Activated T-cell treated with anti-CD3 and anti-CD28 coated beads for 48 hours (primary cell): ENCODE results near the gene GUCY2C.

Source experiments
- DNase-seq: peaks from one replicate; pipeline ENCODE4 v3.0.0-alpha.2; 2020; ENCODE audit warnings: low read depth

The GUCY2C gene

GRCh38 chr12:14681625-14682024 lies 14.8 kb downstream of the GUCY2C start:
- no peak for DNase-seq

DNA sequence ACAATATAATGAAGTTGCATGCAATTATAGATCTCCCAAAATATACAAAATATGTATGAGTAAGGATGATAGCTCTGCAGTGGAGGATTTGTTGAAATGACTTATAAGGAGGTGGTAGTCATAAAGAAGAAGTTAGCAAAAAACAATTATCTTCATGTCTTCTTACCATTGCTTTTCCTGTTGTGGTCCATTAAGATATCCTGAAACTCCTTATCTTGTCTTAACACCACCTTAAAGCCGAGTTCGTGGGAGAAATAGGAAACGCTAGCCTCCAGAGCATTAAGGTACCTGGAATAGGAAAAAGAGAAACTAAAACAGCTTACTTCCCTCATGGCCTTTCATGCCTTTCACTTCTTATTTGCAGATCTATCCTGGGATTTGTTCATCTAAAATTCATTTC lies 15.2 kb downstream of the GUCY2C start:
- DNase-seq, result no peak

GRCh38 chr12:14678547-14679150 lies 17.8 kb downstream of the GUCY2C start:
- DNase-seq, result no peak

DNA sequence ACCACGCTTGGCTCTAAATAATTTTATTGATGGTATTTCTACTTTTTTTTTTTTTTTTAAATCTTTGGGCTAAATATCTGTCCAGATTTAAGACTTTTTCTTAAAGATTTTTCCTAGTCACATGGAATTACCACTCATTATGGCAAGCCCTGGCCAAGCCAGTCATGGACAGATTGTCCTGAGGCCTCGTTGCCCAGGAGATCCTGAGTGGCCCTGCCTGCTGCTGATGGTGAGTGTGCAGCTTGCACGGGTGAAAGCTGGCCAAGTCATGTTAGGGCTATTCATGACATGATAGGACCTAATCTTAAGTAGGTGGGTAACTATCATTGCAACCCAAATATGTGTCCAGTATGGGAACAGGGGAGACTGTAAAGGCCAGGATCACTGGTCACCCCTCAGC lies 27.8 kb downstream of the GUCY2C start:
- DNase-seq, result no peak

DNA sequence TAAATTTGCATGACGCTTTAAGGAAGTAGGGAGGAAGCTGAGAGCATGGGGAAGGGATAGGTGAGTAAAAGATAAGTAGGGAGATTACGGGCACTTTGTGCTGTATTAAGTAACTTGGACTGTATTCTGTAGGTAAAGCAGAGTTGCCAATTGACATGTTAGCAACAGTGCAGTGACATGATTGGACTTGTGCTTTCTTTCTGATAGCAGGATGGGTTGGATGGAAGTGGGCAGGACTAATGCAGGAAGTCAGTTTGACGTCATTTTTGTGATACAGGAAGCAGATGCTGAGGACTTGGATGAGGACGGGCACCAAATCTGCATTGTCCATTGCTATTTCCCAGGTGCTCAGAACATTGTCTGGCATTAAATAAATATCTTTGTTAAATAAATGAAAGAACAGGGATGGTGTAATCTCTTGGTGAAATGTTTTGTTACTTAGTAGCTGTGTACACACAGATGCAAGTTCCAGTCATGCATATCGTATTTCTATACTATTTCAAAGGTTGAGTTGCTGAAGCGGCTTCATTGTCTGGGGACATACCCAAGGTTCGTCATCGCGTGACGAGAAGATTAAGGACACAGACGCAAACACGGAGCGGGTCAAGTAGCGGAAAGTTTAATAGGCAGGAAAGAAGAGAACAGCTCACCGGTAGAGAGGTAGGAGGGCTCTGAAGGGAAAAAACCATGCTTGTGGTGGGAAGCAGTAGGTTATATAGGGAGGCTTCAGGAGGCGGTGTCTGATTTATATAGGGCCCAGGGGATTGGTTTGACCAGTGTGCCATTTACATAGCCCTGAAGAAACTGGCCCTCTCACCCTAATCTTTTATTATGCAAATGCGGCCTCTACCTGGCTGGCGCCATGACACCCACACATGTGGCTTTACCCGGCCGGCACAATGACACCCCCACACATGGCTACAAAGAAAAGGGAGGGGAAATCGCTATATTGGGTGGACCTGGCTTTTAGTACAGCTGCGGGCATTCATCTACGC lies 30.7 kb downstream of the GUCY2C start:
- DNase-seq, result no peak

- no peak for DNase-seq
Observed at GRCh38 chr12:14664434-14665023, 31.9 kb downstream of the GUCY2C start.

DNA sequence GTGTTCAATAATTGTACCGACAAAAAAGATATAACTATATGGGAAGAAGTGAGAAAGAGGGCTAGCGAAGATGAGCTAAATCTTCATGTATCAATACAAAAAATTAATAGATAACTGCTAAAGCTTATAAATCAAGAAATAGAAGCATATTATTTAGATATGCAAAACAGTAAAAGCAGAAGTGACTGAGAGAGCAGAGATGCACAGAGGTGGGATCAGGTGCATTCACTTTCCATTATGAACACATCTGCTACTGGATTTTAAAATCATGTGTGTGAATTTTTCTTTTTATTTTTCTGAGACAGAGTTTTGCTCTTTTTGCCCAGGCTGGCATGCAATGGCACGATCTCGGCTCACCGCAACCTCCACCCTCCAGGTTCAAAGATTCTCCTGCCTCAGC lies 33.4 kb downstream of the GUCY2C start:
- no peak for DNase-seq

DNA sequence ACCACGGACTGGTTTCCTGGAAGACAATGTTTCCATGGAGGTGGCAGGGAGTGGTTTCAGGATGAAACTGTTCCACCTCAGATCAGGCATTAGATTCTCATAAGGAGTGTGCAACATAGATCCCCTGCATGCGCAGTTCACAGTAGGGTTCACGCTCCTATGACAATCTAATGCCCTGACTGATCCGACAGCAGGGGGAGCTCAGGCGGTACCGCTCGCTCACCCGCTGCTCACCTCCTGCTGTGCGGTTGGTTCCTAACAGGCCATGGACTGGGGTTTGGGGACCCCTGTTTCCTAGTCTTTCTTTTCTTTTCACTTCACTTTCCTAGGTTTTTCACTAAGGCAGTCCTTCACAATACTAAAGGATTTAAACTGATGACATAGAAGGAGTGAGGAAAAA lies 39.6 kb downstream of the GUCY2C start:
- DNase-seq, result no peak

- no peak for DNase-seq
Observed at GRCh38 chr12:14655284-14655683, 41.1 kb downstream of the GUCY2C start.

DNA sequence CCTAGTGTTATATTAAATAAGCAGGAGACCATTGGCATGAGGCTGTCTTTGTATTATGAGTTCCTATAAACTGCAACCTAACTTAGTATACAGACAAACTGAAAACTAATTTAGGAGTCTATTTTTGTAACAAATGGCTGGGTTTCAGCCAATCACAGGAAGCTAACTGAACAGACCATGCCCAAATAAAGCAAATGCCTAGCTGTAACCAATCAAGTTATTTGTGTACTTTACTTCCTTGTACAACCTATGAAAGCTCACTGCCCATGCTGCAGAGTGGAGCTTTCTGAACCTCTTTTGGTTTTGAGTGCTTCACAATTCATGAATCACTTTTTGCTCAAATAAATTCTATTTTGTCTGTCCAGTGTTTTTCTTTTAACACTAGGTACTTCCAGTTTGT lies 41.6 kb downstream of the GUCY2C start:
- no peak for DNase-seq

DNA sequence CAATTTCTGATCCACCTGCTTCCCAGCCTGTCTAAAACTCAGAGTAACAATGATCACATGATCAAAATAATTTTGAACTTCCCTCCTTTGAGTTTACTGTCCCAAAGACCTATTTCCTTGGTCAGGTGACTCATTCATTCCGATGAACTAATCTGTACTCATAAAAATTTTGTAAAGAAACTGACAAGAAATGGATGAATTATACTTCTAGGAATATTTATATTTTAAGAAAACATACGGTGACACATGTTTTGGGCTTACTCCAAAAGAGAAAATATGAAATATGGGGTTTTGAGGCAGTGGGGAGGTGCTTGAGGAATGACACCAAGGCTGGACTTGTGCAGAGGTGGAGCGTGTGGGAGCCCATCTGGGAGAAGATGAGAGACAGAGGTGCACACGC lies 42.0 kb downstream of the GUCY2C start:
- DNase-seq, result no peak

- no peak for DNase-seq
Observed at GRCh38 chr12:14652483-14652882, 43.9 kb downstream of the GUCY2C start.

- DNase-seq, result no peak
Observed at GRCh38 chr12:14651371-14651770, 45.0 kb downstream of the GUCY2C start.

DNA sequence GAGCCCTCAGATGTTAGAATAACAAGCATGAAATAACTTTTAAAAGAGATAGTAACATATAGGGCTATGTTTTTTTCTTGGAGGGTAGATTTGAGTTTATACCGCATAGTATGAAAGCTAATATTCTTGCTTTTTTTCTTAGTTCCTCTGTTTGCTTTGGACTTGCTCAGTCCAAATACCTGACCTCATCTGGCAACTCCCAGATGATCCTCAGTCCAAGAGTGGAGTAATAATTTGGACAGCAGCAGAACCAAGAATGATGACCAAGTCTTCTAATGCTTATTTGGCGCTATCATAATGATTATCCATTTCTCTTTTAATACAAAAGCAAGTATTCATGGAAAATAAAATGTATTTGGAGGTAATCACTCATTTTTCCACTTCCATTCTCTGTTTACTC lies 45.6 kb downstream of the GUCY2C start:
- DNase-seq, result no peak

DNA sequence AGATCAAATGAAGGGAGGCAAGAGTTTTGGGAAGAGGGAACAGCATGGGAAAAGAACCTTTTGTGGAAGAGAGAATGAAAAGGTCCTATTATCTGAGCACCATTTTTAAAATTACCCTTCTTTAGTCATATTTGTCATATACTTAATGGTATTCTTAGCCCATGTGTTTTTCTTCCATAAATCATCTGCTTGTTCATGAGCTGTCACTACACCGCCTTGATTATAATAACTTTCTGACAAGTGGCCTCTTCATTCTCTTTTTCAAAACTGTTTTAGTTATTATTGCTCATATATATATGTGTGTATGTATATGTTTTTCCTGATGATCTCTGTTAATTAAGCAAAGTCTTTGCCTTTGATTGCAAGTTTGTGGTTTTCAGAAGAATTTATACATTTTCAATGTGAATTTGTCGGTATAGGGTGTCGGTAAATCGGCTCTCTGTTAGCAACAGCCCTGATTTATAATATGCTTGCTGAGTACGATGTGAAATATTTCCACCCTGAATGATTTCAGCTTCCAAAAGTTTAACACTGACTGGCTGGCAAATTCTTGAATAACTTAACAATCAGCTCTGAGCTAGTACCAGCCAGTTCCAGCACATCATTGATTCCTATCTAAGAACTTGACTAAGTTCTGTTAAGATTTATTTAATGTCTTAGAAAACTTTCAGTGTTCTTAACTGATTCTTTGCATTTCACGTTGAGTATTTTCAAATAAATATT lies 49.2 kb downstream of the GUCY2C start:
- DNase-seq, result no peak

- DNase-seq, result no peak
Observed at GRCh38 chr12:14643251-14643650, 53.1 kb downstream of the GUCY2C start.

DNA sequence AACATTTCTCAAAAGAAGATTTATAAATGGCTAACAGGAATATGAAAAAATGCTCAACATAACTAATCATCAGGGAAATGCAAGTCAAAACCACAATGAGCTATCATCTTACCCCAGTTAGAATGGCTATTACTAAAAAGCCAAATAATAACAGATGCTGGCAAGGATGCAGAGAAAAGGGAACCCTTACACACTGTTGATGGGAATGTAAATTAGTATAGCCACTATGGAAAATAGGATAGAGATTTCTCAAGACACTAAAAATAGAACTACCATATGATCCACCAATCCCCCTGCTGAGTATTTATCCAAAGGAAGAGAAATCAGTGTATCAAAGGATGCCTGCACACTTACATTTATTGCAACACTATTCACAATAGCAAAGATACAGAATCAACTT lies 58.3 kb downstream of the GUCY2C start:
- DNase-seq, result no peak

DNA sequence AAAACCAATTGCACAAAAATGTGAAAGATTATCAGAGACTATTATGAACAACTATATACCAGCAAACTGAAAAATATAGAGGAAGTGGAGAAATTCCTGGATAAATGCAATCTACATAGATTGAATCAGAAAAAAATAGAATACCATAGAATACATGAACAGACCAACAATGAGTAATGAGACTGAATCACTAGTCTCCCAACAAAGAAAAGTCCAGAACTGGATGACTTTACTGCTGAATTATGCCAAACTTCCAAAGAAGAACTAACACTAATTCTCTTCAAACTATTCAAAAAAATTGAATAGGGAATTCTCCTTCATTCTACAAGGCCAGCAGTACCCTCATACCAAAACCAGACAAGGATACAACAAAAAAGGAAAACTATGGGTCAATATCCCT lies 60.6 kb downstream of the GUCY2C start:
- no peak for DNase-seq

GRCh38 chr12:14630793-14631192 lies 65.6 kb downstream of the GUCY2C start:
- DNase-seq, result no peak

GRCh38 chr12:14629832-14630710 lies 66.3 kb downstream of the GUCY2C start:
- DNase-seq, result peak; percentile 37

- DNase-seq, result no peak
Observed at GRCh38 chr12:14628771-14629170, 67.6 kb downstream of the GUCY2C start.
